ENCODE measurements around the gene DNAJC3. TPM values are rescaled to one million over a fixed set of nuclear protein-coding genes. Genes with fewer than 3 reads are reported as not detected.

Gene DNAJC3
- total RNA-seq (2022; extraction: Qiagen RNA extraction) = 11.1 to 15.6 TPM (median 11.6 TPM) in 5 replicates

DNA sequence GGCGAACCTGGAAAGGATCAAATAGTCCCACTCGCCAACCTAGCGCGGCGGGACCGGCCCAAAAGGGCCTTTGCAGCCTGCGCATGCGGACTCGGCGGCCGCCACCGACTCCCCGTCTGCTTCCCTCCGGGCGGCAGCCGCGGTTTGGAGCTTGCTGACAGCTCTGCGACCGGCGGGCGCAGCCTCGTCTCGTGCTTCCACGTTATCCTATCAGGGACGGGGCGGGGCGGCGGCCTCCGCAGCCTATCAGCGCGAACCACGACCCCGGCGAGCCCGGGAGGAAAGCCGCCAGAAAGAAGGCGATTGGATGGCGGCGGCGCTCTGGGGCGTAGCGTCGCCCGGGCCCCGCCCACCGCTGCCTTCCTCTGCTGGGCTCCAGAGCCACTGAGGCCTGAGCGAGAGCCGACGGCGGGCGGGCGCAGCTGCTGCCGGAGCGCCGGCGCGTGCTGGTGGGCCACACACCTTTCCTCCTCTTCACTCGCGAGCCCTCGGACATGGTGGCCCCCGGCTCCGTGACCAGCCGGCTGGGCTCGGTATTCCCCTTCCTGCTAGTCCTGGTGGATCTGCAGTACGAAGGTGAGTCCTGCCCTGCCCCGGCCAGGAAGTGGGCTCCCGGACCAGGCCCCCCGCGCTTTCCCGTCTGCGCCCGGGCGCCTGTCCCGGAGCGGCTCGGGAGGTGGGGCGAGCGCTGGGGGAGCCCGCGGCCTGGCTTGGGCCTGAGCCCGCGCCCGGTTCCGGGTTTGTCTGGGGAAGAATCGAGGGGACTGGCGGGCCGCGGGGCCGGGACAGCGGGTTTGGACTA, at the start of gene DNAJC3:
Gene DNAJC3 (plus strand): TSS at position 378 of the 802 bp plus-strand sequence. CDS start 117 bp downstream, at position 495.

DNA sequence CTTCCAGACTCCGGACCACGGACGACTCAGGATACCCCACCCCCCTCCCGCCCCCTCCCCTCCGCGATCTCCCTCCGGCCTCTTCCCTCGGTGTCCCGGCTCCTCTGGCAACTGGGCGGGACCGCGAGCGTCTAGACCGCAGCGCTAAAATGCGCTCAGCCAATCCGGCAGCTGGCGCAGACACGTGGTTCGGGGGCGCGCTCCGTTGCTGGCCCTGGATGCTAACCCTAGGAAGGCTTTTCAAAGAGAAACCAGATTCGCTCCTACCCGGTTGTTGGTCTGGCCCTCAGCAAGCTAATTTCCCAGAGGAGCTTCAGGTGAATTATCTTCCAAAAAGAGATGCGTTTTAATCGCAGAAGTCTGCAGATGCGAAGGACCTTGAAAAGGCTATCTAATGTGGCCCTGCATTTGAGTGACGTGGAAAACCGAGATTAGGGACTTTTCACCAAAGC, 32.3 kb upstream of the DNAJC3 start, which contains the start of gene DZIP1:
Gene DZIP1 (minus strand): TSS at position 106 of the 452 bp plus-strand sequence. CDS start 2,677 bp downstream, outside the sequence.

Other genes starting within 250 kb of the DNAJC3 start
- gene CLDN10, start 124.4 kb upstream of the DNAJC3 start, total RNA-seq (2022; extraction: Qiagen RNA extraction) = 0.14 to 0.26 TPM (median 0.20 TPM) in 5 replicates
- gene DZIP1, start 32.4 kb upstream of the DNAJC3 start, total RNA-seq (2022; extraction: Qiagen RNA extraction) = 9.7 to 13.6 TPM (median 13.0 TPM) in 5 replicates